HUES48 (cell line): ENCODE data around the gene ELK3.

Experiments
- H3K27ac ChIP-seq: one replicate; pipeline ENCODE4 v1.7.0; 2013; ENCODE audit warnings: low read depth, low read length, inconsistent platforms
- H3K27me3 ChIP-seq: 2 replicates; pipeline ENCODE4 v1.6.1; 2013; ENCODE audit warnings: mild to moderate bottlenecking, low read length; ENCODE audit not compliant: control insufficient read depth, insufficient read depth
- H3K36me3 ChIP-seq: 2 replicates; pipeline ENCODE4 v1.6.1; 2013; ENCODE audit warnings: low read length; ENCODE audit not compliant: control insufficient read depth, insufficient read depth
- H3K4me1 ChIP-seq: 2 replicates; pipeline ENCODE4 v1.6.1; 2013; ENCODE audit warnings: mild to moderate bottlenecking, low read length; ENCODE audit not compliant: control insufficient read depth, insufficient read depth
- H3K4me3 ChIP-seq: 2 replicates; pipeline ENCODE4 v1.5.1; 2013; ENCODE audit warnings: mild to moderate bottlenecking, low read depth, low read length
- H3K9ac ChIP-seq: 2 replicates; pipeline ENCODE4 v1.6.1; 2013; ENCODE audit warnings: mild to moderate bottlenecking, low read depth, low read length, moderate library complexity
- H3K9me3 ChIP-seq: 2 replicates; pipeline ENCODE4 v1.6.1; 2013; ENCODE audit warnings: low read length; ENCODE audit not compliant: control insufficient read depth, insufficient read depth

The ELK3 gene

GRCh38 chr12:96225994-96226399 lies 31.8 kb downstream of the ELK3 start:
- Histone ChIP-seq H3K4me3 (no peak overlapping the region), H3K36me3 (no peaks in the 10 kb centered on the region), H3K4me1 (peaks cover 7% of the 10 kb centered on the region; the same call in 1 of the 2 replicates), H3K27ac (no peak overlapping the region), H3K9ac (no peak overlapping the region), H3K27me3 (no peaks in the 10 kb centered on the region), H3K9me3 (no peaks in the 10 kb centered on the region)

DNA sequence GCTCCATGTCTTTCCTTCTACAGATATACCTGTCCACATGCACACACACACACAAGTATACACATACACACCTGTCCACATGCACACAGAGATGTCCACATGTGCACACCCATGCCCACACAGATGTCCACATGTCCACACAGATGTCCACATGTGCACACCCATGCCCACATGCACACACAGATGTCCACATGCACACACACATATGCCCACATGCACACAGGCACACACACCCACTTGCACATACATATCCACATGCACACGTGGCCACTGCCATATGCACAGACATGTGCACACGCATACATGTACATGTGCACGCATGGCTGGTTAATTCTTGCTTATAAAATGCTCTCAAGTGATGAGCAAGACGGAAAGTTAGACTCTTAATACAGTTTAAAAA lies 32.2 kb downstream of the ELK3 start:
- no peak overlapping the region for H3K27ac ChIP-seq

GRCh38 chr12:96226801-96227348 lies 32.7 kb downstream of the ELK3 start:
- no peak overlapping the region for H3K9ac ChIP-seq
- no peaks in the 10 kb centered on the region for H3K36me3 ChIP-seq
- no peak overlapping the region for H3K4me3 ChIP-seq
- H3K27ac ChIP-seq: no peak overlapping the region
- no peaks in the 10 kb centered on the region for H3K9me3 ChIP-seq
- peaks cover 2% of the 10 kb centered on the region; the same call in 1 of the 2 replicates for H3K4me1 ChIP-seq
- H3K27me3 ChIP-seq: no peaks in the 10 kb centered on the region

More for the DNA sequence above, 32.2 kb downstream of the ELK3 start:
- H3K9ac ChIP-seq: no peak overlapping the region
- no peak overlapping the region for H3K4me3 ChIP-seq
- H3K27me3 ChIP-seq: no peaks in the 10 kb centered on the region
- H3K4me1 ChIP-seq: peaks cover 4% of the 10 kb centered on the region; the same call in 1 of the 2 replicates
- no peaks in the 10 kb centered on the region for H3K36me3 ChIP-seq
- no peaks in the 10 kb centered on the region for H3K9me3 ChIP-seq

- H3K27ac ChIP-seq: no peak overlapping the region
Measured at GRCh38 chr12:96227365-96228106, 33.4 kb downstream of the ELK3 start.

DNA sequence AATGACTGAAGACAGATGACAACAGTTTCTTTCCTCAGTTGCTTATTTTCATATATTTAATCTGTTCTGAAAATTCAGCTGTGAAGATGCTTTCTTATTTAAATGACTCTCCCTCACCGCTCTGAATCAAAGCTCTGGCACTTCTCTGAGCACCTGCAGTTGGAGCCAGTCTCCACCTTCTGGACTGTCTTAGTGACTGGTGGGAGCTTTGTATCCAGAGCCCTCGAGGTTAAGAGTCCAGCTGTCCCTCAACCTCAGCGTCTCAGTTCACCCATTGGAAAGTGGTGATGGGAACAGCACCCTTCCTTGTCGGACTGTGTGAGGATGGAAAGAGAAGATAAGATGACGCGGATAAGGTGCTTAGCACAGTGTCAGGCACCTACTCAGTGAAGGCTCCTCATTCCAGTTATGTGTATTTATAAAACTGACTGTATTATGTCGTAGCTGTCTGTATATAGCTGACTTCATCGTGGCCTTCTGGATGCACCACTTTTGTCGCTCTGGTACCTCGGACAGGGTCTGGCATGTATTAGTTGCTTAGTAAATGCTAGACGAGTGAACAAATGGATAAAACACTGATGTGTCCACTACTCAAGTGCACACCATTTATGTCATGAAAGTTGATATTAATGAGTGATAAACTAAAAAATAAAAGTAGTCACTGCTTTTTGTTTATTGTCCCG lies 34.5 kb downstream of the ELK3 start:
- Histone ChIP-seq H3K9ac (no peak overlapping the region), H3K27ac (no peak overlapping the region), H3K4me3 (no peak overlapping the region), H3K36me3 (no peaks in the 10 kb centered on the region), H3K9me3 (no peaks in the 10 kb centered on the region), H3K4me1 (peaks cover 2% of the 10 kb centered on the region; the same call in 1 of the 2 replicates), H3K27me3 (no peaks in the 10 kb centered on the region)

More at GRCh38 chr12:96227365-96228106, 33.4 kb downstream of the ELK3 start:
- Histone ChIP-seq H3K4me3 (no peak overlapping the region), H3K27me3 (no peaks in the 10 kb centered on the region), H3K9me3 (no peaks in the 10 kb centered on the region), H3K4me1 (peaks cover 2% of the 10 kb centered on the region; the same call in 1 of the 2 replicates), H3K36me3 (no peaks in the 10 kb centered on the region), H3K9ac (no peak overlapping the region)

GRCh38 chr12:96230646-96231045 lies 36.5 kb downstream of the ELK3 start:
- H3K27me3 ChIP-seq: no peaks in the 10 kb centered on the region
- H3K27ac ChIP-seq: no peak overlapping the region
- H3K4me1 ChIP-seq: no peaks in the 10 kb centered on the region
- H3K9ac ChIP-seq: no peak overlapping the region
- no peak overlapping the region for H3K4me3 ChIP-seq
- H3K9me3 ChIP-seq: no peaks in the 10 kb centered on the region
- H3K36me3 ChIP-seq: no peaks in the 10 kb centered on the region

DNA sequence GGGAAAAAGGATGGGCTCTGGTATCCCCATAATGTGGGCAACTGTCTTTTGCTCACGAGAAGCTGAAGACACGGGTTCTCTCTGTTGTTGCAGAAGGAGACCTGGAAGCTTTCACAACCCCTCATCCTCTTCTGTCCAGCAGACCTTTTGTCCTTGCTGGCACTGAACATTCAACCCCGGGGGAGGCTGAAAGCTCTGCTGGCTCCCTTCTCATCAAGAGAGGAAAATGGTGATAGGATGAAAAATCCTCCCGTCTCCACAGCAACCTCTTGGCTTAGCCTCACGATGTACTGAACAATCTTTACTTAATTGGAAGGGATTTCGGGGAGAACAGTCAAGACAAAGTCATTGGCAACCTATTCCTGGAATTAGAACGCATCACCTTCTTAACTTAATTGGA lies 39.0 kb downstream of the ELK3 start:
- Histone ChIP-seq H3K36me3 (no peaks in the 10 kb centered on the region), H3K9ac (no peak overlapping the region), H3K4me1 (no peaks in the 10 kb centered on the region), H3K9me3 (no peaks in the 10 kb centered on the region), H3K27ac (no peak overlapping the region), H3K27me3 (no peaks in the 10 kb centered on the region), H3K4me3 (no peak overlapping the region)

- Histone ChIP-seq H3K9ac (no peak overlapping the region), H3K9me3 (no peaks in the 10 kb centered on the region), H3K27ac (no peak overlapping the region), H3K27me3 (no peaks in the 10 kb centered on the region), H3K36me3 (no peaks in the 10 kb centered on the region), H3K4me1 (no peaks in the 10 kb centered on the region), H3K4me3 (no peak overlapping the region)
Measured at GRCh38 chr12:96233939-96234461, 39.8 kb downstream of the ELK3 start.

- Histone ChIP-seq H3K4me1 (no peaks in the 10 kb centered on the region), H3K27ac (no peak overlapping the region), H3K9ac (no peak overlapping the region), H3K9me3 (no peaks in the 10 kb centered on the region), H3K36me3 (no peaks in the 10 kb centered on the region), H3K27me3 (no peaks in the 10 kb centered on the region), H3K4me3 (no peak overlapping the region)
Measured at GRCh38 chr12:96234591-96235483, 40.7 kb downstream of the ELK3 start.

DNA sequence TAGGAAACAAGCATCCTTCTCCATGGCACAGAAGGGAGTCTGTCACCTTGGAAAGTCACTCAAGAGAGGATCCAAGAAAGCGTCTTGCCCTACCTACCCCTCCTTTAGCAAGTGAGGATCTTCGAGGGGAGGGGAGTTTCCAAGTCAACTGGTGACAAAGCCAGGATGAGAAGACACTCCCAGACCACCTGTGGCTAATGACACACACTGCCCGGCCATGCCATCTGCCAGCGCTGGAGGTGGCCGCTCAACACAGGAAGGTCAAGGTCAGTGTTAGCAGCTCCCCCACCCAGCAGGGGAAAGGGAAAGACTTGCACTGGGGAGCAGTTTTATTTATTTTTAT lies 41.3 kb downstream of the ELK3 start:
- no peak overlapping the region for H3K9ac ChIP-seq
- H3K4me3 ChIP-seq: no peak overlapping the region
- no peak overlapping the region for H3K27ac ChIP-seq
- no peaks in the 10 kb centered on the region for H3K27me3 ChIP-seq
- H3K4me1 ChIP-seq: no peaks in the 10 kb centered on the region
- no peaks in the 10 kb centered on the region for H3K36me3 ChIP-seq
- no peaks in the 10 kb centered on the region for H3K9me3 ChIP-seq
